Endothelial cell (in vitro differentiated cells): ENCODE results near the gene PIK3R4. TPM values are rescaled to one million over a fixed set of nuclear protein-coding genes. Genes with fewer than 3 reads are reported as not detected.

Experiments
- DNase-seq: peaks from one replicate; pipeline ENCODE4 v3.0.0; 2021; ENCODE audit warnings: low spot score
- H3K27ac Mint-ChIP-seq: one replicate; pipeline ENCODE4 v1.8.0; 2021; ENCODE audit warnings: mixed read lengths, inconsistent platforms; ENCODE audit not compliant: unreplicated experiment
- H3K27me3 Mint-ChIP-seq: one replicate; pipeline ENCODE4 v1.8.0; 2021; ENCODE audit warnings: mild to moderate bottlenecking, moderate library complexity, mixed read lengths, inconsistent platforms; ENCODE audit not compliant: unreplicated experiment
- H3K36me3 Mint-ChIP-seq: one replicate; pipeline ENCODE4 v1.8.0; 2021; ENCODE audit warnings: mild to moderate bottlenecking, low read depth, mixed read lengths, inconsistent platforms; ENCODE audit not compliant: unreplicated experiment
- H3K4me1 Mint-ChIP-seq: one replicate; pipeline ENCODE4 v1.8.0; 2021; ENCODE audit warnings: mild to moderate bottlenecking, mixed read lengths, inconsistent platforms; ENCODE audit not compliant: unreplicated experiment
- H3K4me3 Mint-ChIP-seq: one replicate; pipeline ENCODE4 v1.8.0; 2021; ENCODE audit warnings: mild to moderate bottlenecking, mixed read lengths, inconsistent platforms; ENCODE audit not compliant: unreplicated experiment
- H3K9me3 Mint-ChIP-seq: one replicate; pipeline ENCODE4 v1.8.0; 2021; ENCODE audit warnings: mixed read lengths, inconsistent platforms; ENCODE audit not compliant: unreplicated experiment
- CTCF ChIP-seq: fragments of 200-600 bp; sonication (generic); IDR thresholded peaks from one replicate; pipeline ENCODE4 v1.5.0; 2021; ENCODE audit warnings: antibody characterized with exemption; ENCODE audit not compliant: unreplicated experiment
- total RNA-seq: library from RNA; stranded (reverse); fragmentation: NEBNext Ultra II Directional; extraction: Animal tissue kit (Norgen Biotek cat#: 25700); gene quantifications from one replicate; pipeline ENCODE4 v1.2.1, GENCODE V29; 2021; ENCODE audit not compliant: unreplicated experiment

PIK3R4 gene
- total RNA-seq, 1 donor from 2014 or later: 24.0 TPM

- Mint-ChIP-seq H3K4me3 (no peak overlapping the region), H3K36me3 (peaks cover under 1% of the 10 kb centered on the region), H3K27me3 (peaks cover 2% of the 10 kb centered on the region), H3K27ac (no peak overlapping the region), H3K4me1 (no peaks in the 10 kb centered on the region), H3K9me3 (no peaks in the 10 kb centered on the region)
- no peak for DNase-seq
- TF ChIP-seq CTCF: no peak
These were observed 85.3 kb downstream of the PIK3R4 start for GRCh38 chr3:130661140-130661891.

GRCh38 chr3:130659911-130660310 is 86.7 kb downstream of the PIK3R4 start:
- no peaks in the 10 kb centered on the region for H3K4me1 Mint-ChIP-seq
- H3K27ac Mint-ChIP-seq: no peak overlapping the region
- H3K9me3 Mint-ChIP-seq: no peaks in the 10 kb centered on the region
- TF ChIP-seq CTCF: no peak
- peaks cover 10% of the 10 kb centered on the region for H3K36me3 Mint-ChIP-seq
- H3K4me3 Mint-ChIP-seq: no peak overlapping the region
- H3K27me3 Mint-ChIP-seq: peaks cover 2% of the 10 kb centered on the region
- DNase-seq: no peak

- Mint-ChIP-seq H3K27me3 (peaks cover 2% of the 10 kb centered on the region), H3K4me3 (no peak overlapping the region), H3K27ac (no peak overlapping the region)
These were observed 88.0 kb downstream of the PIK3R4 start for GRCh38 chr3:130658678-130659077.

GRCh38 chr3:130656627-130657026 is 90.0 kb downstream of the PIK3R4 start:
- no peak for TF ChIP-seq CTCF
- Mint-ChIP-seq H3K4me3 (no peak overlapping the region), H3K4me1 (no peaks in the 10 kb centered on the region), H3K9me3 (no peaks in the 10 kb centered on the region), H3K27ac (no peak overlapping the region), H3K36me3 (peaks cover 13% of the 10 kb centered on the region), H3K27me3 (peaks cover 2% of the 10 kb centered on the region)
- DNase-seq: no peak

More at GRCh38 chr3:130658678-130659077, 88.0 kb downstream of the PIK3R4 start:
- H3K9me3 Mint-ChIP-seq: no peaks in the 10 kb centered on the region
- peaks cover 13% of the 10 kb centered on the region for H3K36me3 Mint-ChIP-seq
- no peak for DNase-seq
- TF ChIP-seq CTCF: no peak
- H3K4me1 Mint-ChIP-seq: no peaks in the 10 kb centered on the region

- Mint-ChIP-seq H3K4me1 (no peaks in the 10 kb centered on the region), H3K4me3 (no peak overlapping the region), H3K27me3 (peaks cover 2% of the 10 kb centered on the region), H3K36me3 (peaks cover 13% of the 10 kb centered on the region), H3K9me3 (no peaks in the 10 kb centered on the region), H3K27ac (no peak overlapping the region)
- DNase-seq: no peak
- no peak for TF ChIP-seq CTCF
These were observed 91.7 kb downstream of the PIK3R4 start for GRCh38 chr3:130654921-130655320.
